ENCODE results near the gene VPS52. TPM values are rescaled to one million over a fixed set of nuclear protein-coding genes. Genes with fewer than 3 reads are reported as not detected.
A peak's percentile ranks its signal among the peaks of the same experiment; 100 is the strongest.

Gene VPS52
- total RNA-seq, 2 donors from 2014 or later = 37.1 to 40.5 TPM

- ATAC-seq (no peak), DNase-seq (peak in 3 of 4 donors; percentile 36 to 65 (median 49))
- intact Hi-C loops (cut with DNase I) = no loop called here
- TF ChIP-seq CTCF (IDR thresholded peaks at IDR 0.05) = no peak
- Histone ChIP-seq H3K9me3 (no peaks in the 10 kb centered on the region), H3K27ac (peak overlapping the region; percentile 86 to 97 (median 96)), H3K4me1 (peaks cover 36% of the 10 kb centered on the region), H3K4me3 (peak overlapping the region; percentile 83 to 91), H3K27me3 (no peaks in the 10 kb centered on the region), H3K36me3 (replicated peaks in 1 of 2; ENCODE audit: insufficient read depth in 1 of 2, low read depth in 2 of 2) (peaks cover 0 to 4% of the 10 kb centered on the region in 2 donors)
- WGBS, 2 donors = 0 to 1% methylated on average over 18 to 33 of the region's 33 CpGs
Measured at GRCh38 chr6:33313105-33313708, 41.5 kb upstream of the VPS52 start.

GRCh38 chr6:33312361-33313104 is 40.9 kb upstream of the VPS52 start:
- DNase-seq (peak; percentile 83 to 94 (median 90)), ATAC-seq (peak; percentile 62)
- H3K4me1 ChIP-seq = peaks cover 36% of the 10 kb centered on the region
- peak overlapping the region; percentile 86 to 97 (median 96) for H3K27ac ChIP-seq
- H3K27me3 ChIP-seq = no peaks in the 10 kb centered on the region
- WGBS, 2 donors = 1 to 2% methylated on average over 16 to 29 of the region's 29 CpGs
- peak in 1 of 3 donors; percentile 11 for TF ChIP-seq POLR2A (IDR thresholded peaks at IDR 0.05)
- peak in 1 of 7 experiments; percentile 7 for TF ChIP-seq CTCF (IDR thresholded peaks at IDR 0.05)
- H3K4me3 ChIP-seq = peak overlapping the region; percentile 83 to 91
- no peaks in the 10 kb centered on the region for H3K9me3 ChIP-seq
- H3K36me3 ChIP-seq (replicated peaks in 1 of 2; ENCODE audit: insufficient read depth in 1 of 2, low read depth in 2 of 2) = peaks cover 0 to 4% of the 10 kb centered on the region in 2 donors
- intact Hi-C loops (cut with DNase I) = no loop called here

- TF ChIP-seq CTCF (IDR thresholded peaks at IDR 0.05) (no peak), POLR2A (IDR thresholded peaks at IDR 0.05) (no peak)
- no peak overlapping the region for H3K27ac ChIP-seq
- no peak overlapping the region for H3K4me3 ChIP-seq
- peaks cover 0 to 22% of the 10 kb centered on the region in 2 donors for H3K36me3 ChIP-seq (replicated peaks in 1 of 2; ENCODE audit: insufficient read depth in 1 of 2, low read depth in 2 of 2)
- H3K9me3 ChIP-seq = no peaks in the 10 kb centered on the region
- H3K27me3 ChIP-seq = no peaks in the 10 kb centered on the region
- ATAC-seq (no peak), DNase-seq (no peak)
- H3K4me1 ChIP-seq = peaks cover under 1% of the 10 kb centered on the region
- WGBS, 2 donors = 92% methylated on average over 4 of the region's 4 CpGs
- intact Hi-C loops (cut with DNase I) = no loop called here
Measured at GRCh38 chr6:33306356-33306755, 34.7 kb upstream of the VPS52 start.

- no peak for TF ChIP-seq CTCF (IDR thresholded peaks at IDR 0.05)
- TF ChIP-seq POLR2A (IDR thresholded peaks at IDR 0.05) = no peak
- no peak overlapping the region for H3K4me3 ChIP-seq
- DNase-seq (no peak), ATAC-seq (no peak)
- intact Hi-C loops (cut with DNase I) = no loop called here
- H3K27me3 ChIP-seq = no peaks in the 10 kb centered on the region
- H3K27ac ChIP-seq = no peak overlapping the region
- H3K9me3 ChIP-seq = no peaks in the 10 kb centered on the region
- peaks cover 0 to 18% of the 10 kb centered on the region in 2 donors for H3K36me3 ChIP-seq (replicated peaks in 1 of 2; ENCODE audit: insufficient read depth in 1 of 2, low read depth in 2 of 2)
- H3K4me1 ChIP-seq = peaks cover 13% of the 10 kb centered on the region
- 64 to 85% methylated on average over 4 to 8 of the region's 8 CpGs for WGBS, 2 donors
Measured at GRCh38 chr6:33305052-33305451, 33.4 kb upstream of the VPS52 start.

Data from body of pancreas (tissue), 4 donors.